Spleen (tissue), 11 donors: Measurements from ENCODE around the gene NT5DC2. TPM values are rescaled to one million over a fixed set of nuclear protein-coding genes. Genes with fewer than 3 reads are reported as not detected.

Experiments used
- DNase-seq: peaks from one replicate; pipeline ENCODE4 v3.0.0-alpha.2; 2020
- H3K27ac ChIP-seq, 8 donors: fragments of 200-600 bp; sonication (generic) in 7 of 8; 1 replicate in 4 of 8; 2 replicates in 4 of 8; pipeline versions ENCODE4 v1.5.0 to v1.8.0; 2016 to 2021; ENCODE audit warnings: inconsistent platforms in 4 of 8, mild to moderate bottlenecking in 4 of 8, moderate library complexity in 1 of 8
- H3K27me3 ChIP-seq, 7 donors: fragments of 200-600 bp; sonication (generic) in 6 of 7; replicated peaks in 1 of 7; 1 replicate in 4 of 7; 2 replicates in 3 of 7; pipeline versions ENCODE4 v1.5.0 to v1.8.0; 2016 to 2021; ENCODE audit warnings: inconsistent platforms in 3 of 7, mild to moderate bottlenecking in 1 of 7
- H3K36me3 ChIP-seq, 6 donors: fragments of 200-600 bp; sonication (generic) in 5 of 6; 1 replicate in 4 of 6; 2 replicates in 2 of 6; pipeline versions ENCODE4 v1.5.0 to v1.8.0; 2016 to 2021; ENCODE audit warnings: inconsistent platforms in 2 of 6
- H3K4me1 ChIP-seq, 6 donors: fragments of 200-600 bp; sonication (generic) in 5 of 6; 1 replicate in 3 of 6; 2 replicates in 3 of 6; pipeline versions ENCODE4 v1.5.0 to v1.8.0; 2016 to 2021; ENCODE audit warnings: inconsistent platforms in 3 of 6
- H3K4me3 ChIP-seq, 8 donors: fragments of 200-600 bp; sonication (generic) in 7 of 8; 1 replicate in 4 of 8; 2 replicates in 4 of 8; pipeline versions ENCODE4 v1.5.0 to v1.8.0; 2016 to 2021; ENCODE audit warnings: inconsistent platforms in 4 of 8, mild to moderate bottlenecking in 4 of 8, moderate library complexity in 2 of 8
- H3K9me3 ChIP-seq, 8 donors: fragments of 200-600 bp; sonication (generic) in 7 of 8; 1 replicate in 4 of 8; 2 replicates in 4 of 8; pipeline versions ENCODE4 v1.5.0 to v1.8.0; 2016 to 2021; ENCODE audit warnings: inconsistent platforms in 4 of 8
- CTCF ChIP-seq, 11 experiments: fragments of 200-600 bp in 7 of 11; fragments of 450-650 bp in 4 of 11; sonication (generic) in 4 of 11; IDR thresholded peaks in 8 of 11; conservative IDR thresholded peaks in 3 of 11; 1 replicate in 7 of 11; 2 replicates in 4 of 11; pipeline versions ENCODE4 v1.4.0 to v1.8.0; 2016 to 2021; ENCODE audit warnings: antibody characterized with exemption in 11 of 11, inconsistent platforms in 4 of 11, mild to moderate bottlenecking in 1 of 11
- POLR2A ChIP-seq, 3 donors: fragments of 450-650 bp; IDR thresholded peaks; one replicate each; pipeline ENCODE4 v1.5.1; 2017; ENCODE audit warnings: antibody characterized with exemption in 3 of 3, mild to moderate bottlenecking in 1 of 3
- POLR2AphosphoS5 ChIP-seq, 3 donors: sonication (generic); formaldehyde crosslinking; IDR thresholded peaks; one replicate each; pipeline ENCODE4 v1.5.1; 2017; ENCODE audit warnings: antibody characterized with exemption in 3 of 3
- WGBS, 5 donors: extraction: QIAGEN DNeasy Blood & Tissue Kit in 3 of 5; methylation state at CpG; one replicate each; pipeline versions ENCODE4 v1.1.5 to v1.1.7; 2013 to 2018; 5-methylcytosine and 5-hydroxymethylcytosine counted together
- intact Hi-C: fragments of 100-400 bp; cut with DNase I; formaldehyde crosslinking; loops from one replicate; pipeline ENCODE4 v1.15.0; 2023; ENCODE audit warnings: low total_unique reads
- polyA plus RNA-seq, 3 donors: library from polyadenylated mRNA; stranded (reverse); fragments of 200-250 nt; gene quantifications; one replicate each; pipeline ENCODE4 v1.2.1, GENCODE V29; 2013
- total RNA-seq, 7 donors: library from RNA; depleted of rRNA in 3 of 7; stranded (reverse); fragments of >200 nt in 3 of 7; fragmentation: NEBNext Ultra II Directional in 4 of 7; extraction: Animal tissue kit (Norgen Biotek cat#: 25700) in 4 of 7; gene quantifications; one replicate each; pipeline versions ENCODE4 v1.1.0 to v1.2.1, GENCODE V29; 2016 to 2021
- donor health status: healthy with polysubstance abuse.
- donor health status: DM: no; HTN: no; CAD: no; lungs with moderate emphysema.
- donor health status: DM: no; HTN: no; CAD: no.
- donor health status: Bipolar disorder and iron deficiency.
- donor health status: healthy.
- donor health status: DM: no; HTN: no; CAD: no.
- donor health status: DM: yes; HTN: yes; CAD: no.

The NT5DC2 gene
- total and polyA plus RNA-seq, 10 donors, result 7.8 to 26.0 (median 11.3) TPM

GRCh38 chr3:52501046-52501445 lies 32.6 kb downstream of the NT5DC2 start:
- TF ChIP-seq POLR2AphosphoS5 (IDR thresholded peaks at IDR 0.05) (peak in 1 of 3 donors; percentile 28), CTCF (IDR thresholded peaks at IDR 0.05 in 8 of 11, conservative IDR thresholded peaks at IDR 0.05 in 3 of 11) (no peak)
- Histone ChIP-seq H3K27ac (peak overlapping the region in 2 of 8 donors; percentile 1 to 22), H3K4me3 (no peak overlapping the region), H3K36me3 (peaks cover 0 to 61% (median 12%) of the 10 kb centered on the region in 6 donors), H3K27me3 (no peaks in the 10 kb centered on the region), H3K4me1 (peaks cover 11 to 57% (median 26%) of the 10 kb centered on the region in 6 donors), H3K9me3 (no peaks in the 10 kb centered on the region)
- WGBS, 5 donors, result 69 to 78% (median 71%) methylated on average over 9 to 11 of the region's 11 CpGs
- no peak for DNase-seq
- intact Hi-C loops, result no loop called here

GRCh38 chr3:52498137-52499054 lies 35.3 kb downstream of the NT5DC2 start:
- Histone ChIP-seq H3K4me1 (peaks cover 18 to 83% (median 45%) of the 10 kb centered on the region in 6 donors), H3K9me3 (no peaks in the 10 kb centered on the region), H3K4me3 (peak overlapping the region in 6 of 8 donors; percentile 11 to 73 (median 54)), H3K27ac (peak overlapping the region in 5 of 8 donors; percentile 26 to 88 (median 77)), H3K27me3 (peaks cover 0 to 11% (median 0%) of the 10 kb centered on the region in 7 donors), H3K36me3 (peaks cover 0 to 41% (median 0%) of the 10 kb centered on the region in 6 donors)
- TF ChIP-seq CTCF (IDR thresholded peaks at IDR 0.05 in 8 of 11, conservative IDR thresholded peaks at IDR 0.05 in 3 of 11) (no peak), POLR2AphosphoS5 (IDR thresholded peaks at IDR 0.05) (peak; percentile 50 to 59 (median 56))
- intact Hi-C loops, result no loop called here
- DNase-seq, result peak; percentile 86
- 15 to 44% (median 25%) methylated on average over 22 to 24 of the region's 24 CpGs for WGBS, 5 donors

- H3K4me1 ChIP-seq, result peaks cover 26 to 97% (median 64%) of the 10 kb centered on the region in 6 donors
- 47 to 77% (median 56%) methylated on average over 3 to 16 of the region's 16 CpGs for WGBS, 5 donors
- DNase-seq, result no peak
Observed at GRCh38 chr3:52495777-52496602, 37.7 kb downstream of the NT5DC2 start.

More at GRCh38 chr3:52495777-52496602, 37.7 kb downstream of the NT5DC2 start:
- peak overlapping the region; percentile 5 to 88 (median 84) for H3K27ac ChIP-seq
- TF ChIP-seq CTCF (IDR thresholded peaks at IDR 0.05 in 8 of 11, conservative IDR thresholded peaks at IDR 0.05 in 3 of 11) (no peak), POLR2A (IDR thresholded peaks at IDR 0.05) (no peak), POLR2AphosphoS5 (IDR thresholded peaks at IDR 0.05) (peak in 2 of 3 donors; percentile 63 to 67)
- intact Hi-C loops, result no loop called here
- peaks cover 0 to 11% (median 0%) of the 10 kb centered on the region in 7 donors for H3K27me3 ChIP-seq
- H3K36me3 ChIP-seq, result peaks cover 0 to 41% (median 20%) of the 10 kb centered on the region in 6 donors
- peak overlapping the region; percentile 37 to 73 (median 54) for H3K4me3 ChIP-seq
- no peaks in the 10 kb centered on the region for H3K9me3 ChIP-seq
